Chondrocyte (in vitro differentiated cells): ENCODE results near the gene SLC35G4. TPM values are rescaled to one million over a fixed set of nuclear protein-coding genes. Genes with fewer than 3 reads are reported as not detected.
"Not testable (repeated sequence)": the region's sequence is repeated elsewhere in the genome, so short reads cannot be mapped to it uniquely, and the experiment has no call there.

ENCODE experiments used
- DNase-seq: peaks from one replicate; pipeline ENCODE4 v3.0.0; 2021; ENCODE audit warnings: mixed read lengths, low spot score
- H3K27ac Mint-ChIP-seq: one replicate; pipeline ENCODE4 v1.8.0; 2021; ENCODE audit warnings: mild to moderate bottlenecking, moderate library complexity, mixed read lengths; ENCODE audit not compliant: unreplicated experiment
- H3K27me3 Mint-ChIP-seq: 2 replicates; pipeline ENCODE4 v1.8.0; 2021; ENCODE audit warnings: low read depth, mixed read lengths
- H3K36me3 Mint-ChIP-seq: 2 replicates; pipeline ENCODE4 v1.8.0; 2021; ENCODE audit warnings: low read depth, mixed read lengths
- H3K4me1 Mint-ChIP-seq: 2 replicates; pipeline ENCODE4 v1.8.0; 2021; ENCODE audit warnings: low read depth, mild to moderate bottlenecking, mixed read lengths
- H3K4me3 Mint-ChIP-seq: one replicate; pipeline ENCODE4 v1.8.0; 2021; ENCODE audit warnings: mild to moderate bottlenecking, moderate library complexity, mixed read lengths; ENCODE audit not compliant: unreplicated experiment
- H3K9me3 Mint-ChIP-seq: 2 replicates; pipeline ENCODE4 v1.8.0; 2021; ENCODE audit warnings: low read depth, mixed read lengths
- long read RNA-seq: library from polyadenylated mRNA; stranded (forward); transcript quantifications from one replicate; pipeline ENCODE4 v2.0.0, GENCODE V29; 2021
- total RNA-seq: library from RNA; stranded (reverse); gene quantifications from 3 replicates; pipeline ENCODE4 v1.2.1, GENCODE V29; 2021
- TF ChIP-seq, protein P1 (sequence below): fragments of 200-600 bp; sonication (generic); IDR thresholded peaks from 2 replicates; pipeline ENCODE4 v1.5.0; 2021; ENCODE audit warnings: antibody characterized with exemption, mild to moderate bottlenecking, moderate library complexity

SLC35G4 gene
- total RNA-seq = not detected in 3 replicates
- long read RNA-seq = 0 reads

DNA sequence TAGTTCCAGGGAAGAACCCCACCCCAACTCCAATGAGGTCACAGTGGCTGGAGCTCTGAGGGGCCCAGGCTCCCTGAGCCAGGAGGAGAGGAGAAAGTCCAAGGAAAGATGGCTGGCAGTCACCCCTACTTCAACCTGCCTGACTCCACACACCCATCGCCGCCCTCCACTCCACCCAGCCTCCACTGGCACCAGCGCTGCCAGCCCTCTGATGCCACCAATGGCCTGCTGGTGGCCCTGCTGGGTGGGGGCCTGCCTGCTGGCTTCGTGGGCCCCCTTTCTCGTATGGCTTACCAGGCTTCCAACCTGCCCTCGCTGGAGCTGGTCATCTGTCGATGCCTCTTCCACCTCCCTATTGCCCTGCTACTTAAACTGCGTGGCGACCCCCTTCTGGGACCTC, at the start of gene SLC35G4:
TSS of gene SLC35G4 (plus strand) at position 109 of the 400 bp plus-strand sequence. CDS start at position 109, 0 bp downstream.
- H3K27ac Mint-ChIP-seq = peak within 1 kb of the TSS; percentile 30
- not testable (repeated sequence) for H3K4me1 Mint-ChIP-seq, H3K9me3 Mint-ChIP-seq, DNase-seq, H3K27me3 Mint-ChIP-seq, H3K4me3 Mint-ChIP-seq, H3K36me3 Mint-ChIP-seq

DNA sequence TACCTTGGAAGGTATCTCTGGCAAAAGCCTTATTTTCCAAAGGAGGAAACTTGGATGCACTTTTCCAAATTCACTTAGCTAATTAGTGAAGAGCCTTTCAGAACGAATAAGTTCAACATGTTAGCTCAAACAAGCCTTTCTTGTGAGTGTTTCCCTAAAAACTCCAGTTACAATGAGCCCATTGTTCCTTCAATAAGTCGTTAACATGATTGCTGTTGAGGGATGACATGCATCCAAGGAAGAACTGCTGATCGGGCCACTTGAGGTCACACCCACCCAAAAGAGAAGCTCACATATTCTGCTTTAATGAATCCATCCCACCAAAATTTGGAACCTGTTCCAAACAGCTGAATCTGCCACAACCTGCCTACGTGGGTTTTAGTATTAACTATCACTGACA, 48.1 kb upstream of the SLC35G4 start:
- H3K4me1 Mint-ChIP-seq = no peaks in the 10 kb centered on the region
- H3K27ac Mint-ChIP-seq = no peak overlapping the region
- H3K36me3 Mint-ChIP-seq = no peaks in the 10 kb centered on the region
- H3K4me3 Mint-ChIP-seq = no peak overlapping the region
- no peaks in the 10 kb centered on the region for H3K27me3 Mint-ChIP-seq
- no peaks in the 10 kb centered on the region for H3K9me3 Mint-ChIP-seq
- DNase-seq = no peak
- TF ChIP-seq, protein P1, sequence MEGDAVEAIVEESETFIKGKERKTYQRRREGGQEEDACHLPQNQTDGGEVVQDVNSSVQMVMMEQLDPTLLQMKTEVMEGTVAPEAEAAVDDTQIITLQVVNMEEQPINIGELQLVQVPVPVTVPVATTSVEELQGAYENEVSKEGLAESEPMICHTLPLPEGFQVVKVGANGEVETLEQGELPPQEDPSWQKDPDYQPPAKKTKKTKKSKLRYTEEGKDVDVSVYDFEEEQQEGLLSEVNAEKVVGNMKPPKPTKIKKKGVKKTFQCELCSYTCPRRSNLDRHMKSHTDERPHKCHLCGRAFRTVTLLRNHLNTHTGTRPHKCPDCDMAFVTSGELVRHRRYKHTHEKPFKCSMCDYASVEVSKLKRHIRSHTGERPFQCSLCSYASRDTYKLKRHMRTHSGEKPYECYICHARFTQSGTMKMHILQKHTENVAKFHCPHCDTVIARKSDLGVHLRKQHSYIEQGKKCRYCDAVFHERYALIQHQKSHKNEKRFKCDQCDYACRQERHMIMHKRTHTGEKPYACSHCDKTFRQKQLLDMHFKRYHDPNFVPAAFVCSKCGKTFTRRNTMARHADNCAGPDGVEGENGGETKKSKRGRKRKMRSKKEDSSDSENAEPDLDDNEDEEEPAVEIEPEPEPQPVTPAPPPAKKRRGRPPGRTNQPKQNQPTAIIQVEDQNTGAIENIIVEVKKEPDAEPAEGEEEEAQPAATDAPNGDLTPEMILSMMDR = no peak

DNA sequence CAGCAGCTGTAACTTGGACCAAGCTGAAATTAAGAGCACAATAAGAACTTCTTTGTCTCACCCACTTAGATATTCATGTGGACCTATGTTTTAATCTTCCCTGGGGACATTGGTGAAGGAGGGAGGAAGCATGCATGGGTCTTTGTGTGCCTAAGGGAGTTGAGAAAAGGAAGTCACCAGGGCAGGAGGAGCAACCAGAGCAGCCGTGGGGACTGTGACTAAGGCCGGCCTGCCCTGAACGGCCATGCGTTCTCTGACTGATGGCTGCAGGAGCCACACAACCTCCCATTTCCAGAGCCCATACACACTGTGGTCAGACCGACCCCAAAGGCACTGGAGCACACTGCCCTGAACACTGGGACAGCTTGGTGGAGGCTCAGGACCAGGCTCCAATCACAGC, 43.7 kb upstream of the SLC35G4 start:
- Mint-ChIP-seq H3K27ac (no peak overlapping the region), H3K9me3 (no peaks in the 10 kb centered on the region), H3K4me3 (no peak overlapping the region), H3K4me1 (no peaks in the 10 kb centered on the region), H3K36me3 (no peaks in the 10 kb centered on the region), H3K27me3 (peaks cover 2% of the 10 kb centered on the region)
- TF ChIP-seq, protein P1 = no peak
- no peak for DNase-seq

DNA sequence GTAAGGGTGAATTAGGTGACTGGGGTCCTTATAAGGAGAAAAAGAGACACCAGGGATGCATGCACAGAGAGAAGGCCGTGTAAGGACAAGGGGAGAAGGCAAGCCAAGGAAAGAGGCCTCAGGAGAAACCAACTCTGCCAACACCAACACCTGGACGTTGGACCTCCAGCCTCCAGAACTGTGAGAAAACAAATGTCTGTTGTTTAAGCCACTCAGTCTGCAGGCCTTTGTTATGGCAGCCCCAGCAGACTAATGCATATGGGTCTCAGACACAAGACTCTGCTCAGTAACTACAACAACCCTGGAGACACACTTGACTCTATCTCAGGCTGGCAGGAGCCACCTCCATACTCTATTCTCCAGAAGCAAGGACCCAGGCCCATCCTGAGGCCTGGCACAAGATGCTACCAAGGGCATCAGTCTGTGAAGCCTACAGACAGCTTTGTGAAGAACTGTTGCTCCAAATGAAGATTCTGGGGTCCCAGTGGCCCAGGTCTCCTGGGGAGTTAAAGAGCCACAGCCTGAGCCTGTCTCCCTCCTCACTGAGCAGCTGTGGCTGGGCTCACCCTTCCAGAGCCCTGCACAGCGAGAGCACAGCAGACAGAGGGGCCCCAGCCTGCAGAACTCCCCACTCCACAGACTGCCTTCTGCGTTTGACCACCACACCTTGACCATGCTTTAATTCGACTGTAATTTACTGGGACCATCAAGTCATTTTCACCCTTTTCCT, 43.0 kb upstream of the SLC35G4 start:
- no peaks in the 10 kb centered on the region for H3K4me1 Mint-ChIP-seq
- TF ChIP-seq, protein P1 = no peak
- no peak for DNase-seq
- H3K9me3 Mint-ChIP-seq = no peaks in the 10 kb centered on the region
- H3K36me3 Mint-ChIP-seq = no peaks in the 10 kb centered on the region
- no peak overlapping the region for H3K27ac Mint-ChIP-seq
- H3K4me3 Mint-ChIP-seq = no peak overlapping the region
- peaks cover 2% of the 10 kb centered on the region for H3K27me3 Mint-ChIP-seq

DNA sequence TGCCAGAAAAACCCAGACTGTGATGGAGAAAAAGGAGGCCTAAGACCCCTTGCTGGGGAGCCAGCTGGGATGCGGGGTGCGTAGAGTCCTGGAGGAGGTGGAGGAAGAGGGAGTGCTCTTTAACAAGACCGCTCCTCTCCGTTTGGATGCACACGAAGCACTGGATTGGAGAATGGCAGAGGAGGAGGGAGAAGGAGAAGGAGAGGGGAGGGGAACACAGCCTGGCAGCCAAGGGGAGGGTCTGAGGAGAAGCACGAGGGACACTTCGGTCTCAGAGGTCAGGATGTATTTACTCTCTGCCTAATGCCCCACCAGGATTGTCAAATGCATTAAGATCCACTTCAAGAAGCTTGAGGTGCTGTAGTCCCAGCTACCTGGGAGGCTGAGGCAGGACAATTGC, 42.0 kb upstream of the SLC35G4 start:
- no peaks in the 10 kb centered on the region for H3K4me1 Mint-ChIP-seq

More for the DNA sequence above, 42.0 kb upstream of the SLC35G4 start:
- no peaks in the 10 kb centered on the region for H3K36me3 Mint-ChIP-seq
- no peak overlapping the region for H3K27ac Mint-ChIP-seq
- no peaks in the 10 kb centered on the region for H3K9me3 Mint-ChIP-seq
- H3K4me3 Mint-ChIP-seq = no peak overlapping the region
- H3K27me3 Mint-ChIP-seq = peaks cover 2% of the 10 kb centered on the region
- no peak for DNase-seq
- TF ChIP-seq, protein P1 = no peak
